ENCODE results near the gene CAMK2D.

Gene CAMK2D

DNA sequence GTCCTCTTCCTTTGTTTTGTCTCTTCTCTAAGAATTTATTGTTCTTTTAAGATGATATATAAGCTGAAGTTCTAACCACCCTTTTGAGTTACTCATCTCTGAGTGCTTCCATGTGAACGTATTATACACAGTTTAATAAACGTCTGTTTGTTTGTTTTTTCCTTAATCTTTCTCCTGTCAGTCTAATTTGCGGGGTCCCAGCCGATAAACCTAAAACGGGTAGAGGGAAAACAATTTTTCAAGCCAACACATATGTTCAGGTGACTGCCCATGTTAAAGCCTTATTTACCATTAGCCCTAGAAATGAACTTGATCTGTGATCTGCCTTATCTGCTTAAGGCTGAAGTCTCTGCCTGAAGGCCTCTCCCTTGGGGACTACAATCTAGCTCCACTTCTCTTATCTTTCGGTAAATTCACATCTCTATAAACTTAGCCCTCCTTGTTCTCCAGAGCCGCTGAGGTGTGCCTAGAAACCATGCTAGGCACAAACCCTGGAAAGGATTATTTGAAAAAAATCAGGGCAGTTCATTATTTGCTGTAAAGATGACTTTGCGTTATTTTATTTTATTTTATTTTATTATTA lies 158.8 kb downstream of the CAMK2D start:
- DNase-seq = no peak

DNA sequence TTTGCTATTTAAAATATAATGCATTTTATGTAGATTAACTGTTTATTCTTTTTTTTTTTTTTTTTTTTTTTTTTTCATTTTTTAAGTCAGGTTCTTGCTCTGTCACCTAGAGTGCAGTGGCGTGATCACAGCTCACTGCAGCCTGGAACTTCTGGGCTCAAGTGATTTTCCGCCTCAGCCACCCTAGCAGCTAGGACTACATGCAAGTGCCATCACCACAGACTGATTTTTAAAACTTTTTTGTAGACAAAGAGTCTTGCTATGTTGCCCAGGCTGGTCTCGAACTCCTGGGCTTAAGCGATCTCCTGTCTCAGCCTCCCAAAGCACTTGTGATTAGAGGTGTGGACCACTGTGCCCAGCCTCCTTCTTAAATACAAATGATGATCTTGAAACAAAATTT lies 159.9 kb downstream of the CAMK2D start:
- DNase-seq = no peak

DNA sequence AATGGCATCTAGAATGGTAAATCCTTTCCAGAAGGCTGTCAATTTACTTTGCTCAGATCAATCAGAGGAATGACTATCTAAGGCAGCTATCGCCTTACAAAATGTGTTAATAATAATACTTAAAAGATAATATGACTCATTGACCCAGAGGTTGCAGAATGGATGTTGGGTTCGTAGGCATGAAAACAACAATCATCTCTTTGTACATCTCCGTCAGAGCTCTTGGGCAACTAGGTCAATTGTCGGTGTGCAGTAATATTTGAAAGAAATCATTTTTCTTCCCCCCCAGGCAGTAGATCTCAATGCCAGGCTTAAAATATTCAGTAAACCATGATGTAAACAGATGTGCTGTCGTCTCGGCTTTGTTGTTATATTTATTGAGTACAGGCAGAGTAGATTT lies 165.1 kb downstream of the CAMK2D start:
- DNase-seq = no peak

DNA sequence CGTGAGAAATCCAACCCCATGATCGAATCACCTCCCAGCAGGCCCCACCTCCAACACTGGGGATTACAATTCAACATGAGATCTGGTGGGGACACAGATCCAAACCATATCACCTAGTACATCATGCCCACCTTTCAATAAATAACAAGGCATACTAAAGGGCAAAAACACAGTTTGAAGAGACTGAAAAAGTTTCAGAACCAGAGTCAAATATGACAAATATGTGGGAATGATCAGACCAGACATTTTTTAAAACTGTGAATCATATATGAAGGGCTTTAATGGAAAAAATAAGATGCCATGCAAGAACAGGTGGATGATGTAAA lies 167.3 kb downstream of the CAMK2D start:
- no peak for DNase-seq

DNA sequence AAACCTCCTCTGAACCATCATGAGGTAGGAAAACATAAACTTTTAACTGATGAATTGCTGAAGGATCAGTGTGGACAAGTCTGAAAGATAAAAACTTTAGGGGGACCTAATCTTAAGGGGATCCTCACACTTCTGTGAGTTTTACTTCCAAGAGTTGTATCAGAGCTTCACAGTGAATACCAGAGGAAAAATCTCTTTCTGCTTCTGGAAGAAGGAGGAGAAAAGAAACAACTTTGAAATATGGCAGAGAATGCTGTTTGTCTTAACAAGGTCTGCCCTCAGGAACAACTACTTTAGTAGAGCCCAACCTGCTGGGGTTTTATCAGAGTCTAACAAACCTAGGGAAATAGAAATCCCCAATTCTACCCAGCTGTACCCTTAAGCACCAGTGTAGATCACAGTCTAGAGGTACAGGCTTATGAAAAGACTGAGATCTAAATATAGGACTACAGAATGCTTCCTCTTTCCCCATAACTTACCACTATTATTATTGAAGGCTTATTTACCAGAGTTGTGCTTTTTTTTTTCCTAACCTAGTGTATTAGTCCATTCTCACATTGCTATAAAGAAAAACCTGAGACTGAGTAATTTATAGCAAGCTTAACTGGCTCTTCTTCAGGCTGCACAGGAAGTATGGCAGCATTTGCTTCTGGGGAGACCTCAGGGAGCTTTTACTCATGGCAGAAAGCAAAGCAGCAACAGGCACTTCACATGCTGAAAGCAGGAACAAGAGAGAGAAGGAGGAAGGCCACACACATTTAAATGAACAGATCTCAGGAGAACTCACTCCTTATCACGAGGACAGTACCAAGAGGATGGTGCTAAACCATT lies 167.9 kb downstream of the CAMK2D start:
- DNase-seq = no peak

DNA sequence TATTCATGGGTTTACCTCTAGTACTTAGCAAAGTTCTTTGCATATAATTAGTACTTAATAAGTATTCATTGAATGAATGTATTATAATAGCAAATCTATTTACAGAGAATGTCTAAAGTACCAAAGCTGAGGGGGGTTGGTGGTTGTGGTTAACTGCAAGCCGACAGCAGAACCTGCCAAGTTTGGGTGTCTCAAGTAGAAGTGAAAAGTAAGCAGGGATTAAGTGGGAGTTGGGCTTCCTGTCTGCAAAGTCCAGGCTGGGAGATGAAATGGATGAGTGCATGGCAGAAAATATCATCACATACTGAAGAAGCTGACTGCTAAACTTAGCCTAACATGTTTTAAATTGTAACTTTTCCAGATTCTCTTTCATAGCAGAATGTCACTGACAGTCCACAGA lies 169.6 kb downstream of the CAMK2D start:
- no peak for DNase-seq

DNA sequence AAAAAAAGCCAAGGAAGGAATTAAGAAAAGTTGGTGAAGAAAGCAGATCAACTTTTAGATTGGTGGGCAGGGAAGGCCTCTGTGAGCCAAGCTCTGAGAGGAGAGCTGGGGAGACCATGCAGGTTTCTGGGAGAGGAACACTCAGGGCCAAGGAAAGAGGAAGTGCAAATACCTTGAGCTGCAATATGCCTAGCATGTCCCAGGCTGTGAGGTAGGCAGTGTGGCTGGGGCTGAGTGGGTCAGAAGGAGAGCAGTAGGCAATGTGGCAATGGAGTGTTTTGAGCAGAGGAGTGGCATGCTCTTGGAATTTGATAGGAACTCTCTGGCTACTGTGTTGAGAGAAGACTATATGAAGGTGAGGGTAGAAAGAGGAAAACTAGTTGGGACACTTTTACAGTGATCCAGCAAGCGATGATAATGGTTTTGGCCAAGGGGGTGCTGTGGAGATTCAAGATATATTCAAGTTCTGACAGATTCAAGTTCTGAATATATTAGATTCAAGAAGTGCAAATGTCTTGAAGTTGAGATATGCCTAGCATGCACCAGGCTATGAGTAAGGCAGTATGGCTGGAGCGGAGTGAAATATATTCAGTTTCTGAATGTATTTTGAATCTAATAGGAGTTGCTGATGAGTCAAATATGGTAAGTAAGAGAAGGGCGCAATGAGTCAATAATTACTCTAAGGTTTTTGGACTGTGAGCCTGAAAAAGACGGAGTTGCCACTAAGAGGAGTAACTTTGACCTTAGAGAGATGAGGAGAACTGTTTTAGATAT lies 172.5 kb downstream of the CAMK2D start:
- DNase-seq = no peak

DNA sequence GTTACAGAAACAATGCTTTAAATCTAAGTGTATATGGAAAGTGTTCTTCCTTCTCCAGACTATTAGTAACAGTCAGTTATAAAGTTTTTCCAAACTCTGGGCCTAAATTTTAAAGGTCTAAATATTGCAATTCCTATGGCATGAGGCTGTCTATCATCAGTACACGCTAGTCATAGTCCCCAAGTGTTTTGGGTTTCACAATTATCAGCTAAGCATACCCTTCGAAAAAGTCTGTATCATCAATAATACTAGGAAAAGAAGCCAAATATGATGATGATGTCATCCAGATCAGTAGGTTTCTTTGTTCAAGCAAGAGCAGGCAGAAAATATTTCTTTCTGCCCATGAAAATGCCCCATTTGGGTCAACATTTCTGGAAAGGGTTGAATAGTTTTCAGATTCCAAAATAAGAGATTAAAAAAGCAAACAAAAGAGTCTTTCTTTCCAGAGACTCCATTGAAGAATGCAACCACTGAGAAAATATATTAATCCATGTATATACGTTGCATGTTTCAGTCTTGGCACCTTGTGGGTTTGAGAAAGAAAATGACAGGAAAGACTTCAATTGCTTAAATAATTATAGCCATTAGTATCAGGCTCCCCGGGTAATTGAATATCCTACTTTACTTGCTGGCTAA lies 173.8 kb downstream of the CAMK2D start:
- no peak for DNase-seq

DNA sequence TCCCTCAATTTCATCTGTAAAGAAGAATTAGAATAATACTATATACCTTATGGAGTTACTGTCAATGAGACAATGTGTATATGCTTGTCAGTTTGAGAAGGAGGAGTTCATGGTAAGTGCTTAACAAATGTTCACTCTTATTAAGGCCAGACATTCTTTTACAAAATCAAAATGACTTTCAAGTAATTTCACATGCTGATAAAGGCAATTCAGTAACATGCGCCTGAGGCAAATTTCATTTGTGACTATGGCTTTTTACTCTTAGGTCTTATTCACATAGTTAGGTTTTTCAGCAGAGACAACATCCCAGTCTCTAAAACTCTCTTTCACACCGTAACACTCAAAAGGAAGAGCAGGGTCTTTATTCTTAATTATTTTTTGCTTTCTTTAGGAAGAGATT lies 174.4 kb downstream of the CAMK2D start:
- no peak for DNase-seq

DNA sequence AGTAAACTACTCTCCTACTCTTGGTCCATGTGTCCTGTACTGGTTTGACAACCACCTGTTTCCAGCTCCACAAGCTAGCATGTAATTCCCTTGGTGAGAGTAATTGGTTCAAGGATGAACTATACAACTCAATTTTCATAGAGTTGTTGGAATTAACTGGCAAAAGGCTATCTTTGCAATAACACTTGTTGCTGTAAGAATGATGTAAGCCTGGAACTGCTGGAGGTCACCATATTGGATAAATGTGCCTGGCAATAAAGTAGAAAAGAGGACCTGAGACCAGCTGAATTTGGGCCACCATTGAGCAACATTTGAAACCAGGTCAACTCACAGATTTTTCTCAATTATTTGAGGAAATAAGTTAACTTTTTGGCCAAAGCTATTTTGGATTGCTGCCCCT lies 175.5 kb downstream of the CAMK2D start:
- no peak for DNase-seq

DNA sequence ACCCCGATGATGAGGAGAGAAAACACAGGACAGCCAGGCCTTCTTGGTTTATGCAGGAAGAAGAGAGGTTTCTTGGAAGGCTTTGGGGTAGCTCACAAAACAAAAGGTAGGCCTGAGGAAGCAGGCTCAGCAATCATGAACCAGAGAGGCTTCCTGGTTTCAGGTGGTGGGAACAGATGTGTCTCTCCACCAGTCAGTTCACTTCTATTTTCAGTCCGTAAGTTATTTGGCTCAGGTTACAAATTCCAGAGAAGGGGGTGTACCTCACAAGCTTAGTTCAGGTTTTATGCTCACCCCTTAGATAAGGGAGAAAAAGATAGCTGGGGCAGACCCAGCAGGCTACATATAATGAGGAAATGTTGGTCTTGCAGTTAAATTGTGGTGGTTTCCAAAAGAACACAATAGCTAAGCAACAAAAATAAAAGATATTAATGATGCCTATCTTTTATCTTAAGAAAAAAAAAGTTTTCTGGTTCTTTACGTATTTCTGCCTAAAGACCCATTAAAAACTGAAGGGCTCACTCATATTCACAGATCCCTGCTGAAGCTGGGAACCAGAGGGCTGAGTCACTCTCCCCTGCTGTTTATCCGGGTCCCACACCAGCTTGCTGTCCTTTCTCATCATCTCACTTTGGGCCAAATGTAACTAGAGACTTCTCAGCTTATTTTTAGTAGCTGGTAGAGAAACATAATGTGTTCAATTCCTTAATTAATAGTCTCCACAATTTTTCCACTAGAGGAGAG lies 177.0 kb downstream of the CAMK2D start:
- DNase-seq = no peak

DNA sequence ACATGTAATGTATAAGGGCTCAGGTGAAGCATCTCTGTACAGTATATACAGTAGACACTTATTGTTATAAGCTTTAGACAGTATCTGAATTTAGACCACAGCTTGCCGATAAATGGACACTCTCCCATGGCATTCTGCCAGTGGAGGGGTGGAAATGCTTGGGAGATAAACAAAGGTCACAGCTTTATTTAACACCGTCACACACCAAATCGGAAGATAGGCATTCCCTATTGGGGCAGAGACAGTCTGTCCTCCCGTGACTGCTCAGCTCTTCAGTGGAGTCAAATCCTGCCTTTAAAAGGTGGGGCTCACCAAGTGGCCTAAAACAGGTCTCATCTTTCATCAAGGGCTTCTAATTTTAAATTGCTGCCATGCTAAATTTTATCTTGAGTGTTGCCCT lies 178.8 kb downstream of the CAMK2D start:
- DNase-seq = no peak

DNA sequence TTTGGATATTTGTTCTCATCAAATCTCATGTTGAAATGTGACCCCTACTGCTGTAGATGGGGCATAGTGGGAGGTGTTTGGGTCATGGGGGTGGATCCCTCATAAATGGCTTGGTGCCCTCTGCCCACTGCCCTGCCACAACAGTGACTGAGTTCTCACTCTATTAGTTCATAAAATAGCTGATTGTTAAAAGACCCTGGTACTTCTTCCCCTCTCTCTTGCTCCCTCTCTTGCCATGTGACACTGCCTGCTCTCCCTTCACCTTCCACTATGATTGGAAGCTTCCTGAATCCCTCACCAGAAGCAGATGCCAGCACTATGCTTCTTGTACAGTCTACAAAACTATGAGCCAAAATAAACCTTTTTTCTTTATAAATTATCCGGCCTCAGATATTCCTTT lies 182.2 kb downstream of the CAMK2D start:
- DNase-seq = no peak

DNA sequence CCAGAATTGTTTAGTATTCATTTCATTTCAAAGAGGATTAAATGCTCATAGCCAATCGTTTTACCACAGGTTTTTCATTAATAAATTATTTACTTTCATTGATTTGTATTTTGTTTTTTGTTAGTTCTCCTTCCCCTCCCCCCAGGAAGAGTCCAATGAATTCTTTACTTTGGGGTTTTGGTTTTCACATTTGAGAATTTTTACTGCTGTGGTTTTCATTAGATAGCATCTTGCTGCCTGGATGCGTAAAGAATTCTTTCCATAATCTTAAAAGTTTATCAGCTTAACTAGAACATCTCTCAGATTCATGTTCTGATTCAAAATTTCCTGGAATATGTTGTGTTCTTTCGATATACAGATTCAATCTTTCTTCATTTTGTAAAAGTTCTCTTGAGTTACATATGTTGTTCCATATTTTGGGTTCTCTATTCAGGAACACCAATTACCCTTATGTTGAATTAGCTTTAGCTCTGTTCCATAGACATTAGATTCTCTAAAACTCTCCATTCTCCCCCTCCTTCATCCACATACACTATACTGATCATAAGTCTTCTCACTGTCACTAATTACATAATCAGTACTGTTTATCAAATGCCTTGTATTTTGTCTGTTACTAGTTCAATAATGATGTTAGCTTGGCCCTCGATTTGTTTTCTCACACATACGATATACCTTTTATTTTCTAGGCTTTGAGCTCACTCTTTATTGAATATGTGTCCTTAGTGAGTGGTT lies 184.4 kb downstream of the CAMK2D start:
- DNase-seq = no peak

DNA sequence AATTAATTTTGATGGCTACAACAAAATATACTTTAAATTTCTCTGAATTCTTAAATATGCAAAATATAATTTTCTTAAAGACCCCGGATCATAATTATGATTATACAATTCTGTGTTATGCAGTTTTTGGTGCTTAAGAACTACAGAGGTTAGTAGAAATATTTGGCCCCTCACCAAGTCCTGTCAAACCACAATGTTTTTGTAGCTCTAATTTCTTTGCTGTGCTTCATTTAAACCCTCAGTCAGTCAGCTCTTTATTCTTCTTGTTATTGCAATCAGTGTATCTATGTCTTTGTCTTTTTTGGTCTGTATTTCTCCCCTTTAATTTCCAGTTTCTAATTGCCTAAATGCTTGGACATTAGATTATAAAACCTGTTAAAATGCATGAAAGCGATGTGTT lies 186.1 kb downstream of the CAMK2D start:
- no peak for DNase-seq

DNA sequence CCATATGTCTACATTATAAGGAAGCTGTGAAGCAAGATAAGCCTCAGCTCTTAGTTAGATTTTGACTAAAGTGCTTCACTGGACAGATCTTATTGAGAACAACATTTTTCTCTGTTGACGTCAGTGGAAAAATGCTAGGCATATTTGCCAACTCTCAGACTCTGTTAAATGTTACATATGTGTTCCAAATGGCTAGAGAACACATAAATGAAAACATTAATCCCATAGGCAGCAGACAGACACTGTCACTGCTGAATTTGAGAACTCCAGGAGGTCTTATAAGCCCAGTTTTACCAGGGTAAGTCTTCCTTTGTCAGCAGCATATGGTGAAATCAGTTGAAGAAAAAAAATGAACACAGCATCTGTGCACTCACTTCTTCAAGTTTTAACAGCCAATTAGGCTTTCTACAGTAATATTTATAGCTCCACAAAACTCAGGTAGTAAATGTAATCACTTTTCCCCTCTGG lies 186.9 kb downstream of the CAMK2D start:
- DNase-seq = no peak

DNA sequence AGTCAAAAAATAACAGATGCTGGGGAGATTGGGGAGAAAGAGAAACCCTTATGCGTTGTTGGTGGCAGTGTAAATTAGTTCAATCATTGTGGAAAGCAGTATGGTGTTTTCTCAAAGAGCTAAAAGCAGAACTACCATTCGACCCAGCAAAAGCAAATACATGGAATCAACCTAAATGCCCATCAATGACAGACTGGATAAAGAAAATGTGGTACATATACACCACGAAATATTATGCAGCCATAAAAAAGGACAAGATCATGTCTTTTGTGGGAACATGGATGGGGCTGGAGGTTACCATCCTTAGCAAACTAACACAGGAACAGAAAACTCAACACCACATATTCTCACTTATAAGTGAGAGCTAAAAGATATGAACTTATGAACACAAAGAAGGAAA lies 188.9 kb downstream of the CAMK2D start:
- no peak for DNase-seq

DNA sequence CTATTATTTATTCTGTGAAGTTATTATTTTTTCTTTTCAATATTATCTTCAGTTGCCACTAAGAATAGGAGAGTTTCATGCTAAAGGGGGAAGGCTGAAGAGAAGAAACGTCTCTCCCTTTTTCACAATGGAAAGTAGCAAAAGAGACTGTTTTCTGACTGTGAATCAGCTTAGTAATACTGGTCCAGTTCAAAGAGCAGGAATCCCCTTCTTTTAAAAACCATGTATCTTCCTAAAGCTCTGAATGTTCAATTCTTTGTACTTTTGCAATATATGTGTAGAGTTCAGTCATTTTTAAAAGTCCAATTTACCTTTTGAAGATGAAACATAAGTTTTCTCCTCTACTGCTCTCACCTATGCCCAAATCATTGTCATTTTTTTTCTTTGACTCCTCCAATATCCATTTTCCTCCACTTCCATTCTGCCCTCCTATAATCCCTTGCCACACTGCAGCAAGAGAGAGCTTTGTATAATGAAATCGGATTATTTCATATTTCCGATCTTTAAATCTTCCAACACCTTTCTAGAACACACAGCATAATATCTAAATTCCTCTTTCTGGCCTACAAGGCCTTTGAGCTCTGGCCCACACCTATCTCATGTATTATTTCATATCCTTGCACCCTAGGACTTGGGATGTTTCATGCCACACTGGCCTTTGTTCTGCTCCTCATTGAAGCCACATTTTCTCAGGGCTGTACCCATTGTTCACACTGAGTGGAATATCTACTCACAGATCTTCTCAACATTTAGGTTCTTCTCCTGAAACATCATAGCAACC lies 195.3 kb downstream of the CAMK2D start:
- DNase-seq = no peak

DNA sequence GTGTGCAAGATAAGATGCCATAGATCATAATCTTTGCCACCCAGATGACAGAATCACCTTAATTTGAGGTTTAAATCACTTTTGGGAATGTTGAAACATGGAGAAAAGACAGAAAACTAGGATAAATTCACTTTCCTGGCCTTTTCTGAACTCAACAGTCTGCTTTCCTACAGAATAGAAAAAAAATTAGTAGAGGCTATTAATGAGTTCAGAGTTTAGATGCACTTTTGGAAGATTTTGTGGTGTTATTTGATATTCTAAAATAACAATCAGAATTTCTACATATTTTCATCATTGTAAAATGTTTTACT lies 195.9 kb downstream of the CAMK2D start:
- no peak for DNase-seq

DNA sequence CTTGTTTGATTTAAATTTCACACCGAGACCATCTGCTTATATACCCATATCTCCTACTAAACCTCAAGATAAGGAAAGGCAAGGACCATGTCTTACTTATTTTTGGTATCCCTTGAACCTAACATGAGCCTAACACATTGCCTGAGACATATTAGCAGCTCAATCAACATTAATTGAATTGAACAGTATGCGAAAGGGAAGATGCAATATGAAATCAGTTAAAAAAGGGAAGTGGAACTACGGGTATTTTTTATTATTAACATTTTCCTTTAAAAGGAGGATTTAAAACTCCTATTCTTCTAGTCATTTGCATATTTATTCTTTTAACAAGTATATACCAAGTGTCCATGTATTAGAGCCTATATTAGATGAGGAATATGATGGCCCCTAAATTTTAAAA lies 197.0 kb downstream of the CAMK2D start:
- no peak for DNase-seq

DNA sequence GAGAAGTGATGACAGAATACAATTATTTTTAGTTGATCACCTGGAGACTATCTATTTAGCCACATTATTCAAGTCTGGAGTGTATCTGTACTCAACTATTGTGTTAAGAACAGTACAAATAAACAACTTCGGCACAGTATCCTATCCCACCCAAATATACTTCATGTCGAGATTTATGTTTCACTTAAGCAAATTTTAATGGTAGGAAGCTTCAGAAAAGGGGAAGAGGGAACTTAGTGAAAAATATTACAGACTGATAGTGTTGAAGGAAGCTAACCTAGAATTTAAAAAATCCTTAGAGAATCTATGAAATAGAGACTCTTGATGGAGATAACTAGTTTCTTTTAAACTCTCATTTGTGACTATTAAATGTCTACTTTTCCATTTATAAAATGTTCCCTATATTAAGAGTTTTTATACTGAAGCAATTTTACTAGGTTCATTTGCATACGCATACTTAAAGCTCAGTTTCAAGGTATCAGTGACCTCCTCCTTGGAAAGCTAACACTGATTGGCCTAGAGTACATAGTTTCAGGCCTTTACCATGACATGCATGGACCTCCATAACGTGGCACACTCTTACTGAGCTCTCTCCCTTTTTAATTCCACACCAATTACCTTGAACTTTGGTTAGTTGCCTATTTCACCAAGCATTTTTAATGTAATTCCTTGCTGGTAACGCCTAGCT lies 197.7 kb downstream of the CAMK2D start:
- no peak for DNase-seq

Data from NCI-H526 (cell line).